Activated CD4-positive, alpha-beta T cell treated with anti-CD3 and anti-CD28 coated beads, Interleukin-2, amount 50 U/mL, for 4 hours (primary cell): ENCODE results near the gene TPT1.
A peak's percentile ranks its signal among the peaks of the same experiment; 100 is the strongest.
"Not testable (repeated sequence)": the region's sequence is repeated elsewhere in the genome, so short reads cannot be mapped to it uniquely, and the experiment has no call there.

Experiments used
- DNase-seq, 2 experiments: peaks; one replicate each; pipeline ENCODE4 v3.0.0-alpha.2; 2020

The TPT1 gene

DNA sequence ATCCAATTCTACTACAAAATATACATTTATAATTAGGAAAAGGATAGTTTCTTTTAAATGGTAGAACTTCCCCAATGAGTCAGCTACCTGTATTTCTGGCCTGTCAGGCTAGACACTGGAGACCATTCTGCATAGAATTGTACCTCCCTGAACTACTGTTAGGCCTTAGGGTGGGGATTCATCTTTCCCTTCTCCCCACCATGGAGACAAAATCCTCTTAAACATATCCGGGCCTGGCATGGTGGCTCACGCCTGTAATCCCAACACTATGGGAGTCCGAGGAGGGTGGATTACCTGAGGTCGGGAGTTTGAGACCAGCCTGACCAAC lies 24.5 kb upstream of the TPT1 start:
- DNase-seq: no peak

DNA sequence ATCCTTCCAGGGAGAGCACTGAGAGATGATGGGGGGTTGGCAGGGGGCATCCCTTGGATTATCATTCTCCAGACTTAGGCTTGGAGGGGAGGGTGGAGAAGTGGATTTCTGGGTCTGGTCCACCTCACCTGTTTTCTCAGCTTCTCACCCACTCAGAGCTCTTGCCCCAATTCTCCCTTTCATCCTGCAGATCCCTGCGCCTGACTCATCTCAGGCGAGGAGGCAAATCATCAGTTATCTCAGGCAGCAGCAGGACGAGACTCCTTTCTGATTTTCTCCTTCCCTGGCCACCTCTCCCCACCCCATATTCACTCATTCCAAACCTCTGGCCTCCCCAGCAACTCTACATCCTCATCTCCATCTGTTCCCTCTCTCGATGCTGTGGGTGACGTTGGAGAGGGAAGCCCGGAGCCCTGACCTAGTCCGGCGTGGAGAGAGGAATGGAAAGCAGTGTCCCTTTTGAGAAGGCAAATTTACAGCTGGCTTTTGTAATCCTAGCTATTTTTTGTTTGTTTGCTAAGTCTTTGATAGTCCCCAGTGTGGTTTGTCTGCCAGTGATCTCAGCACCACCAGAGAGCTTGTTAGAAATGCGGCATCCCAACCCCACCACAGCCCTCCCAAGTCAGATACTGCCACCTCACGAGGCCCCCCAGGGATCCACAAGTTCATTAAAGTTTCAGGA lies 24.0 kb upstream of the TPT1 start:
- DNase-seq: no peak

DNA sequence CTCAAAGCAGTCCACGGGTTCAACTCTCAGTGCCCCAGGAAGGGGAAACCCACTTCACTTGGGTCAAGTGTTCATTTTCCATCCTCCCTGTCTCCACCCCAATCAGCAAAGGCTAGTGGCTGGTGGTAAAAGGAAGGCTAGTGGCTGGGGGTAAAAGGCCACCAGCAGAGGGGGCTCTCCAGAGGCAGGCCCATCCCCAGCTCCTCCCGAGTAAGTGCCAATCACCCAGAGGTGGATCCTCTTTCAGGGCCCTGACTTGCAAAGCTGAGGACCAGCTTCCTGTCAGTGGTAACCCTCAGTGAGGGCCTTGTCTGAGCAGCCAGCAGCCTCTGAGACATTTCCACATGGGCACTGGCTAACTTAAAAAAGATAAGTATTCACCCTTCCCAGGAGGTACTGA lies 22.0 kb upstream of the TPT1 start:
- DNase-seq: no peak

DNA sequence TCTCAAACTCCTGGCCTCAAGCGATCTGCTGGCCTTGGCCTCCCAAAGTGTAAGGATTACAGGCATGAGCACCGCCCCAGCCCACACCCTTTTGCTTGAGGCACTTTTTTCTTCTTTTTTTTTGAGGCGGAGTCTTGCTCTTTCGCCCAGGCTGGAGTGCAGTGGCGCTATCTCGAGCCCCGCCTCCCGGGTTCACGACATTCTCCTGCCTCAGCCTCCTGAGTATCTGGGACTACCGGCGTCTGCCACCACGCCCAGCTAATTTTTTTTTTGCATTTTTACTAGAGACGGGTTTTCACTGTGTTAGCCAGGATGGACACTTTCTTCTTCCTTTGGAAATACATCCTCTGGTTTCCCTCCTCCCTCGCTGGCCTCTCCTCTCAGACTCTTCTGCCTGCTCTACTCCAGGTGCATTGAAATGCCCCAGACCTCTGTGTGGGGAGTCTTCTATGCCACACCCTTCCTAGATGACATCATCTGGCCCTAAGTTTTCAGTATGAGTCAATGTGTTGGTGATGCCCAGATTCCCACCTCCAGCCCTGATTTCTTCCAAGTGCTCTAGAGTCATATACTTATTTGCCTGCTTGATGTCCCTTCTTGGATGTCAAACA lies 20.7 kb upstream of the TPT1 start:
- no peak for DNase-seq

DNA sequence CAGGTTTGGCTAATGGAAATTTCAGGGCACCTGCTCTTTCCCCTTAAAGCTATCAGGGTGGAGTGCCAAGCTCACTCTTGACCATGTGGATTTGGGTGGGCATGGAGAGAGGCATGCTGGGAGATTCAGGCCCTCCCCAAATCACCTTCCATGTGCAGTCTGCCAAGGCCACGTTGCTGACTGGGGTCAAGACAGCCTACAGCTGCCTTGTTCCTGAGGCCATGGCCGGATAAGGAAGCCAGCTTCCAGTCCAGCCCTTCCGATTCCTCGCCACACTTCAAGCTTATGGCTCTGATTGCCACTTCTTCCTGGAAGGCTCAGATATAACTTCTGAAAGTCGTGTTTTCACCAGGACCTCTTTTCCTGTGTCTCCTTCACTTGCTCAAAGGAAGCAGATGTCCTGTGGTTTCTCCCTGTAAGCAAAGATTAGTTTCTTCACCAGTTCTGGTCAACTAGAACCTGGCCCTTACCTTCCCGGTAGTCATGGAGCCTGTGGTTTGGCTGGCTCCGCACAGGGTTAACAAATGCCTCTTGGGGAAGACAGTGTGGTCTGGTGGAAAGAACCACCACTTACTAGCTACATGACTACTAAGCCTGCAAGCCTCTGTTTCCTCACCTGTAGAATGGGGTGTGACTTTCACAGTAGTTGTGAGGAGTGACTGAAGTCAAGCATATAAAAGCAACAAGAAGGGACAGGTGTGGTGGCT lies 16.1 kb upstream of the TPT1 start:
- DNase-seq: no peak

DNA sequence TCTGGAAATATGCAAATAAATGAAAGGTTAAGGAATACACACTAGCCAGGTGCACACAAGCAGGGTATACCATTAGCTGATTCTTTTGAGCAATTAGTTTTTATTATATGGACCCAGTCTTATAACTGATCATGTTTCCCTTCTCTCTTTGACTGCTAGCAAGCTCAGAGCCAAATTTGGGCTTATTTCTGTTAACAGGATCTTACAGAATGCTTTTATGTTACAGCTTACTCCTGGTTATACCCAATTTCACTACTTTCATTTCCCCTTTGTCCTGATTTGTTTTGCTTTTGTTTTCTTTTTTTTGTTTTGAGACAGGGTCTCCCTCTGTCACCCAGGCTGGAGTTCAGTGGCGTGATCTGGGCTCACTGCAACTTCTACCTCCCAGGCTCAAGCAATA lies 12.9 kb upstream of the TPT1 start:
- DNase-seq: no peak

DNA sequence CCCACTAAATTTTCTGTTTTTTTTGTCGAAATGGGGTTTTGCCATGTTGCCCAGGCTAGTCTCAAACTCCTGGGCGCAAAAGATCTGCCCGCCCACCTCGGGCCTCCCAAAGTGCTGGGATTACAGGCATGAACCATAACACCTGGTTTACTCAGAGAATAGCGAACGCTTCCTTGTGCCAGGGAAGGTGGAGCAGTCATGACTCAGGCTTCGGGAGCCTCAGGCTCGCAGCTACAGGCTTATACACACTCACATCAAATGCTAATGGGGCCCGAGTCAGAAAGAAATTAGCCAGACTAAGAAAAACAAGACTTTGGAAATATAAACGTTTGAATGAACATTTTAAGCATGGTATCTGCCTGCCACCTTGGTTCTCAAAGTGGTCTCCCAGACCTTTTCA lies 11.0 kb upstream of the TPT1 start:
- DNase-seq: no peak

DNA sequence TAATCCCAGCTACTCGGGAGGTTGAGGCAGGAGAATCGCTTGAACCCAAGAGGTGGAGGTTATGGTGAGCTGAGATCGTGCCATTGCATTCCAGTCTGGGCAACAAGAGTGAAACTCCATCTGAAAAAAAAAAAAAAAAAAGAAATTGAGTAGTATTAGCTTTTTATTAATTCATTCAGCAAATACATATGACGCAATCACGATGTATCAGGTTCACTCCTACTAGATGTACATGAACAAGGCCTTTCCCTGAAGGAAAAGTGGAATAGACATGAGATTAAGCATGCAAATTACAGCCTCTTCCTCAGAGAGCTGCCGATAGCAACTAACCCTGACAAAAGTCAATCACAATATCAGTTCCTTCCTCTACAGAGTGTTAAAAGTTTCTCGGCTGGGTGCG lies 9.2 kb upstream of the TPT1 start:
- no peak for DNase-seq

DNA sequence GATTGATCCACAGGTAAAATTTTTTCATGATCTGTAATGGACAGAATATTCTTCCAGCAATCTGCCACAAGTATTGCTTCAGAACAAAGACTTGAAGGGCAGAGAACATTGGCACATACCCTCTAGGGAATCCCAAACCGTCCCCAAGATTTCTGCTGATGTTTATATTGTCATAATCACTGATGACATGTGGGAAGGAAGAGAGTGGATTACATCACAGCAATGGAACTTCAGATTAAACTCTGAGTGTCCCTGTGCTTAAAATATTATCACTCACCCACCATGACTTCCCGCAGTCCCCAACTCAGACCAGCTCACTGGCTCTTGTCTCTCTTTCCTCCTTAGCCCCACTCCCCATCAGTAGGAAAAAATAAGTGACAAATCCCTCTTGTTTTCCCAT lies 8.5 kb upstream of the TPT1 start:
- no peak for DNase-seq

DNA sequence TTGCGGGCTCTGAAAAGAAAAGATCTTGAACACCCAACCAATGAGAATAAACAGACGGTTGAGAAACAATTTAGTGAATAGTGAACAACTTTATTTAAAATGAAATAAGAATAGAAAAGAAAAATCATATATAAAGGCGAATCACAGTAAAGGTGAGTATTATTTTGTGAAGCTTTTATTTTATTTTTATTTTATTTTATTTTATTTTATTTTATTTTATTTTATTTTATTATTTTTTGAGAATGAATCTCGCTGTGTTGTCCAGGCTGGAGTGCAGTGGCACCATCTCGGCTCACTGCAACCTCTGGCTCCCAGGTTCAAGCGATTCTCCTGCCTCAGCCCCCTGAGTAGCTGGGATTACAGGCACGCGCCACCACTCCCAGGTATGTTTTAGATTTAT lies 3.1 kb upstream of the TPT1 start:
- not testable (repeated sequence) for DNase-seq

DNA sequence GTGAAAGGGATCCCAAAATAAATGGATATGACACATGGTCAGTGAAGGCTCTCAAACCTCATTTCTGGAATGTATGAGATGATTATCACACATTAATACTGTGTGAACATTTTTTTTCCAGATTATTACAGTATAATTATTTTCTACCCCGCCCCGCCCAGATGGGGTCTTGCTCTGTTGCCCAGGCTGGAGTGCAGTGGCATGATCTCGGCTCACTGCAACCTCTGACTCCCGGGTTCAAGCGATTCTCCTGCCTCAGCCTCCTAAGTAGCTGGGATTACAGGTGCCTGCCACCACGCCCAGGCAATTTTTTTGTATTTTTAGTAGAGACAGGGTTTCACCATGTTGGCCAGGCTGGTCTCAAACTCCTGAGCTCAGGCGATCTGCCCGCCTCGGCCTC lies 2.1 kb upstream of the TPT1 start:
- not testable (repeated sequence) for DNase-seq

DNA sequence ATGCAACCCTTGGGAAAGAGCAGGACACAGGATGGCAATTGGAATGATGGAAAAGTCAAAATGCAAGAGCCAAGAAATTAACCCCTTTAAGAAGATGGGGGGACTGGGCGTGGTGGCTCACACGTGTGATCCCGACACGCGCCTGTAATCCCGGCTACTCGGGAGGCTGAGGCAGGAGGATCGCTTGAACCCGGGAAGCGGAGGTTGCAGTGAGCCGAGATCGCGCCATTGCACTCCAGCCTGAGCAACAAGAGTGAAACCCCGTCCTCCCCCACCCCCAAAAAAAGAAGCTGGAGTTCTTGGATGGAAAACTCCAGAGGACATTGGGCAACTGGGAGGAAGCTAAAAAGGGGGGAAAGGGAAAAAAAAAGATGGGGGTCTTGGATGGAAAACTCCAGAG lies 1.7 kb upstream of the TPT1 start:
- DNase-seq: not testable (repeated sequence)

DNA sequence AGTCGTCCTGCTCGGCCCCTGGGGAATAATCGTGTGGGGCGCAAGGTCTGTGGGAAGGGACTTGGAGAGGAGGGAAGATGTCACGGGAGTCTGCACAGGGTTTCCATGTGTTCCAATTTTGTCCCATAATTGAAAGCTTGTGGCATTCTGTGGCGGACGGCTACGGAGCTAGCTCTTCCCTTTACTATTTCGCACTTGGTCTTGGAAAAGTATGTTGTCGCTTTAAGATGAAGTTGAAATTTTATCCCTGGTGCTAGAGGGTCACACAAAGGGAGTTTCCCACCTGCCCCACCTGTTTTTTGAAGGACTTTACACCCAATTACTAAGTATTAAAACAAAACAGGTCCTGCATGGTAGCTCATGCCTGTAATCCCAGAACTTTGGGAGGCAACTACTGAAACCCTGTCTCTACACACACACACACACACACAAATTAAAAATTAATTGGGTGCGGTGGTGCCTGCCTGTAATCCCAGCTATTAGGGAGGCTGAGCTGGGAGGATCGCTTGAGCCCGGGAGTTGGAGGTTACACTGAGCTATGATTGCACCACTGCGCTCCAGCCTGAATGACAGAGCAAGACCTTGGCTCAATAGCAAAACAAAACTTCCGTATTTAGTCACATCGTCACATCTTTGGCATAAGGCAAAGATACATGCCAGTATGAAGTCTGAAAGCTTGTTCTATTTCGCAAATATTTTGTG lies 967 bp upstream of the TPT1 start:
- no peak for DNase-seq

DNA sequence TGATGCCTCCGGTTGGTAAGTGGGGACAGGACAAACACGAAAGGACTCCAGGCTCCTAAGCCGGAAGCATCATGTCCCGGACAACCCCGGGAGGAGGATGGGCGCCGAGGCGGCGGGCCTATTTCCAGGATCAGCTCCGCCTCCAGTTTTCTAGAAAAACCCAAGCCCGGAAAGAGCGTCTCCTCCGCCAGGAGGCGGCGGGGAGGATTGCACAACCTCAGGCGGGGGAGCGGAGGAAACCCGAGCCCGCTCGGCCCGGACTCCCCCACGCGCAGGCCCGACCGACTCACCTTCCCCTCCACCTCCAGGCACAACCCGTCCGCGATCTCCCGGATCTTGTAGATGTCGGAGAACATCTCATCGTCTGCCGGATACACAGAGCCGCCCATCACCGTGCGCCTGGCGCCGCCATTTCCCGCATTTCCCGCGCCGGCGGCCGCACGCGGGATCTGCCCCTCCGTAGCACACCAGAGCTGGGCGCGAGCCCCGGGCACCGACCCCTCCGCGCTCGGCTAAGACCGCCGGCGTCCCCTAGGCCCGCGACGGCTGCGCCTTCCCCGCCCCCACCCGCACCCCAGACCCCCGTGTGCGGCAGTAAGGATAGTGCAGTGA lies 455 bp downstream of the TPT1 start:
- DNase-seq: peak; percentile 80 to 85

DNA sequence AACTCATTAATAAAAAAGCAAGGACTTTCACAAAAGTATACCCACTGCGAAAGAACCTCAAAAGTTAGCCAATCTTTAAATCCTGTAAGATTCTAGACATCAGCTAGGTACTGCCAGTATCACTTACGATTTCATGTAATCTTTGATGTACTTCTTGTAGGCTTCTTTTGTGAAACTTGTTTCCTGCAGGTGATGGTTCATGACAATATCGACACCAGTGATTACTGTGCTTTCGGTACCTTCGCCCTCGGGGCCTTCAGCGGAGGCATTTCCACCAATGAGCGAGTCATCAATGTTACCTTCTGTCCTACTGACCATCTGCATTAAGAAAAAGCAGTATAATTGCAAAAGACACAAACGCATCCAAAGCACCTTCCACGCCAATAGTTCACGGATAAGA lies 1.1 kb downstream of the TPT1 start:
- DNase-seq: peak in 1 of 2 experiments; percentile 12

DNA sequence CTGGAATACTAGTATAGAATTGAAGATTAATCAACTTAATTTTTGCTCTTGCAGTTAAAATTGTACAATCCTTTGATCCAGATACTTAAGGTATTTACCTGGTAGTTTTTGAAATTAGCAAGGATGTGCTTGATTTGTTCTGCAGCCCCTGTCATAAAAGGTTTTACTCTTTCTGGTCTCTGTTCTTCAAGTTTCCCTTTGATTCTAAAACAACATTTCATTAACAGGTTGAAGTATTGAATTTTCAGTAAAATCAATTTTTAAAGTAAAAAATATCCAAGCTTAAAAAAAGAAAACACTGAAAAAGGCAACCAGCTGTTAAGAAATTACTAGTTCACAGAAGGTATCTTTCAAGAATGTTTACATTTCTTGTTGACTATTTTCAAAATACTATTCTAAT lies 1.6 kb downstream of the TPT1 start:
- DNase-seq: no peak

DNA sequence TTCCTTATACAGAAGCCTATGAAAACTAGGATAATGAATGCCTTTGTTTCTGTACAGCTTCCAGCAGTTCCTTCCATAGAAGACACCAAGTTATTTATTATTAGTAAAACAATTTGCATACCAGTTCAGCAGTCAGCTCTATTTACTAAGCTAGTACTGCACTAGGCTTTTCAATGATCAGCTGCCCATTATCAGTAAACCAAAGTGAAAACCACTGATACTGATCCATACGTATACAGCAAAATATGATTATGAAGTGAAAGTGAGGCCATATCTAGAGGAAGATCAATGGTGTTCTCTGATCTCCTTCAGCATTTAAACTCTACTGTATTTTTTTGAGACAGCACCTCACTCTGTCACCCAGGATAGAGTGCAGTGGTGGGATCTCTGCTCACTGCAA lies 3.2 kb downstream of the TPT1 start:
- DNase-seq: no peak

DNA sequence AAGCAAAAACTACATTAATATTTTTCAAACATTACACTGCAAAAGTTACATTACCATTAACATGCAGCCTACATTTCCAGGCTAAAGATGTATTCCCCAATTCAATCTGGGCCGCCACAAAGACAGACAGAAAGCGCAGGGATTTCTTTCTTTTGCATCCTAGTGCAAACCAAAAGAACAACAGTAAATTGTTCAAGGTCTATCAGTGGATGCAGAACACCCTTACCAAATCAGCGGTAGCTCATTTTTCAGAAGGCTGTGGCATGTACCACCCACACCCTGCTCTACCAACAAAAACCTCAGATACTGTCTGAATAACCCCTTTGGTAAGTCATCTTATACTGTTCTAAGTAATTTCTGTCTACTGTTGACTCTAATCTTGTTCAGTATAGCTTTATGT lies 3.6 kb downstream of the TPT1 start:
- no peak for DNase-seq

DNA sequence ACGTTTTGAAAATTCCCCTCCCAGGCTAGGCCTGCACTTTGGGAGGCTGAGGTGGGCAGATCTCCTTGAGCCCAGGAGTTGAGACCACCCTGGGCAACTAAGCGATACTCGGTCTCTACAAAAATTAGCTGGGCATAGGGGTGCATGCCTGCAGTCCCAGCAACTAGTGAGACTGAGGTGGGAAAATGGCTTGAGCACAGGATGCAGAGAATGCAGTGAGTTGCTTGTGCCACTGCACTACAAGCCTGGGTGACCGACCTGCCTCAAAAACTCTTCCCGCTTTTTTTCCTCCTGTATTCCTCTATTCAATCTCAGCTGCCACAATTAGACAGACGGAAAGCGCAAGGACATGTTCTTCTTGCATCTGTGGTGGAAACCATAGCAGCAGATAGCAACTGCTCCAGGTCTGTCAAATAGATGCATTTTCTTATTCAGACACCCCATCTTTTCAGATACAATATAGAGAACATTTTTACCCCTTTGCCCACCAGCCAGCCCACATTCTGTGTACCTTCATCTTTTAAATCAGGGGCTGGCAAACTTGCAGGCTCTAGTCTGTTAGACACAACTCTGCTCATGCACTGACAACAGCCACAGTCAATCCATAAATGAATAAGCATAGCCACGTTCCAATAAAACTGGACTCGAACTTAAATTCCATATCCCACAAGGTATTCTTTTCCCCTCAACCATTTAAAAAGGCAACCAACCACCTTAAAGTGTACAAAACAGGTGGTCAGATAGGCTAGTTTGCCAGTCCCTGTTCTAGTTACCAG lies 4.8 kb downstream of the TPT1 start:
- no peak for DNase-seq

DNA sequence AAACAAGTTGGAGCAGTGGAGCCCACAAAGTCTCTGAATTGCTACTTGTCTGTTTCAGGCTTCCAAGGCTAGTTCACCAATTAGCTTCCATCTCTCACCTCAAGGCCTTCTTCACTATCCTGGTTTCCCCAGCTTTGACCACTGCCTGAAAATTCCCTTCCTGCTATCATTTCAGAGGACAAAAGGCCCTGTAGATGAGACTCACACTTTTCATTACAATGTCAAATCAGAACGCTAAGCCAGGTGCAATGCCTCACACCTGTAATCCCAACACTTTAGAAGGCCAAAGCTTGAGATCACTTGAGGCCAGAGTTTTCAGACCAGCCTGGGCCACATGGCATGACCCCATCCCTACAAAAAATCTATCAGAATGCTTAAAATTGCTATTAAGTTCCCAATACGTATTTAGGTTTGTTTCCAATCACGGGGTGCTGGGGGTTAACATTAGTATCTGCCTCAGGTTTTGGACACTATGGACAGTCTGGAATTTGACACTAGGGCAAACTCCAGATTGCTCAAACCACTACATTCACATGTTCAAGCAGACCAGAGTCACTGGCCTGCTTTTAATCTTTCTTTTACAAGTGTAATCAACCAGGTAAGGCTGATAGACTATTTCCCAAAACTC lies 5.5 kb downstream of the TPT1 start:
- no peak for DNase-seq

DNA sequence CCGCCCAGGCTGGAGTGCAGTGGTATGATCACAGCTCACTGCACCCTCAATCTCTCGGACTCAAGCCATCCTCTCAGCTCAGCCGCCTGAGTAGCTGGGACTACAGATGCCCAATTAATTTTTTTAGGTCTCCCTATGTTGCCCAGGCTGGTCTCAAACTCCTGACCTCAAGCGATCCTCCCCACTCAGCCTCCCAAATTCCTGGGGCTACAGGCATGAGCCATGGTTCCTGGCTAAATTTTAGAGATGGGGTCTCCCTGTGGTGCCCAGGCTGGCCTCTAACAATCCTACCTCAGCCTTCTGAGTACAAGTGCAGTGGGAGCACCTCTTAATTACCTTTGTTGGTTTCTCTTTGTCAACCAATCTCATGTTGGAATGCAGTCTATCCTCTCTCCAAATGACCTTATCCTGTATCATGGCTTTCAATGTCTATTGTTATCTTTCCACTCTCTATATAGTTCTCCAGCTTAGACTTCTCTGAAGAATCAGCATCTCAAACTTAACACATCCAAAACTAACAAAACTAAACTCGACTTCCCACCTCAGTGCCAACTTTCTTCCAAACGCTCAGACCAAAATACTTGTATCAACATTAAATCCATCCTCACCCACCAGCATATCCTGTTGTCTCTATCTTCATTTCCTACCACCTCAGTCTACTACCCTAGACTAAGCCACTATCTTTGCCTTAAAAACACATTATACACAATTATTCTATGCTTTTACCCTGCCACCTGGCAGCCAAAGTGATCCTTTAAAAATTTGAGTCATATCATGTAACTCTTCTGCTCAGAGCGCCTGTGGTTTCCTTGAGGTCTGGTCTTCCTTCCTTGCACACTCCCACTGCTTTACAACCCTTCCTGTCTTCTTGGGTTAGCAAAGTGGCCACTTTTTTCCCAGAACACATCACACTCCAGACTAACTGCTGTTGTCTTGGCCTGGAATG lies 6.7 kb downstream of the TPT1 start:
- peak; percentile 18 to 27 for DNase-seq
